OCI-LY1 (cell line): ENCODE results near the gene USP7.

Experiments
- H2AFZ ChIP-seq: fragments of 200-600 bp; sonication (generic), shearing (Covaris generic); 2 replicates; pipeline ENCODE4 v1.6.0; 2014; ENCODE audit warnings: antibody characterized with exemption, mild to moderate bottlenecking, low read length
- H3F3A ChIP-seq: fragments of 200-600 bp; sonication (generic), shearing (Covaris generic); 2 replicates; pipeline ENCODE4 v1.6.0; 2014; ENCODE audit warnings: mild to moderate bottlenecking, antibody characterized with exemption, low read length, moderate library complexity; ENCODE audit not compliant: insufficient read depth
- H3K27ac ChIP-seq: fragments of 200-600 bp; sonication (generic); 2 replicates; pipeline ENCODE4 v1.5.1; 2014; ENCODE audit warnings: low read length, mixed run types, mild to moderate bottlenecking, low read depth; ENCODE audit not compliant: poor library complexity, severe bottlenecking
- H3K27me3 ChIP-seq: fragments of 200-600 bp; sonication (generic); 2 replicates; pipeline ENCODE4 v1.6.0; 2014; ENCODE audit warnings: antibody characterized with exemption, mild to moderate bottlenecking, low read length, moderate library complexity; ENCODE audit not compliant: insufficient read depth
- H3K36me3 ChIP-seq: fragments of 200-600 bp; sonication (generic); 2 replicates; pipeline ENCODE4 v1.6.1; 2014; ENCODE audit warnings: mild to moderate bottlenecking, antibody characterized with exemption, low read length, moderate library complexity, mixed read lengths; ENCODE audit not compliant: insufficient read depth
- H3K4me1 ChIP-seq: fragments of 200-600 bp; sonication (generic); 2 replicates; pipeline ENCODE4 v1.5.1; 2014; ENCODE audit warnings: mild to moderate bottlenecking, low read length, moderate library complexity; ENCODE audit not compliant: insufficient read depth, severe bottlenecking
- H3K4me2 ChIP-seq: fragments of 200-600 bp; sonication (generic), shearing (Covaris generic); 2 replicates; pipeline ENCODE4 v1.6.1; 2014; ENCODE audit warnings: low read length
- H3K4me3 ChIP-seq: fragments of 200-600 bp; sonication (generic); 2 replicates; pipeline ENCODE4 v1.5.1; 2014; ENCODE audit warnings: low read length, low read depth, mild to moderate bottlenecking, mixed read lengths; ENCODE audit not compliant: poor library complexity, severe bottlenecking
- H3K79me2 ChIP-seq: fragments of 200-600 bp; shearing (Covaris generic); 2 replicates; pipeline ENCODE4 v1.6.1; 2016; ENCODE audit warnings: mixed run types, low read length, mixed read lengths; ENCODE audit not compliant: insufficient read depth
- H3K9ac ChIP-seq: fragments of 200-600 bp; sonication (generic), shearing (Covaris generic); 2 replicates; pipeline ENCODE4 v1.6.1; 2014; ENCODE audit warnings: mild to moderate bottlenecking, low read length, mixed read lengths
- H3K9me2 ChIP-seq: fragments of 200-600 bp; sonication (generic), shearing (Covaris generic); 2 replicates; pipeline ENCODE4 v1.6.1; 2014; ENCODE audit warnings: low read depth, mild to moderate bottlenecking, low read length, mixed read lengths
- H3K9me3 ChIP-seq: fragments of 200-600 bp; shearing (Covaris generic); 2 replicates; pipeline ENCODE4 v1.6.1; 2014; ENCODE audit warnings: low read length, mixed read lengths
- H4K20me1 ChIP-seq: fragments of 200-600 bp; sonication (generic), shearing (Covaris generic); 2 replicates; pipeline ENCODE4 v1.6.0; 2016; ENCODE audit warnings: mild to moderate bottlenecking, low read length; ENCODE audit not compliant: insufficient read depth
- EZH2 ChIP-seq: fragments of 200-600 bp; sonication (generic), shearing (Covaris generic); IDR thresholded peaks from 2 replicates; pipeline ENCODE4 v1.8.0; 2017; ENCODE audit warnings: borderline replicate concordance, mixed run types, mild to moderate bottlenecking, antibody characterized with exemption, low read length, moderate library complexity, mixed read lengths
- TF ChIP-seq, protein P1 (sequence below): fragments of 200-600 bp; sonication (generic), shearing (Covaris generic); IDR thresholded peaks from 2 replicates; pipeline ENCODE4 v1.5.1; 2017; ENCODE audit warnings: mild to moderate bottlenecking, antibody characterized with exemption, low read length, moderate library complexity, mixed read lengths

USP7 gene

DNA sequence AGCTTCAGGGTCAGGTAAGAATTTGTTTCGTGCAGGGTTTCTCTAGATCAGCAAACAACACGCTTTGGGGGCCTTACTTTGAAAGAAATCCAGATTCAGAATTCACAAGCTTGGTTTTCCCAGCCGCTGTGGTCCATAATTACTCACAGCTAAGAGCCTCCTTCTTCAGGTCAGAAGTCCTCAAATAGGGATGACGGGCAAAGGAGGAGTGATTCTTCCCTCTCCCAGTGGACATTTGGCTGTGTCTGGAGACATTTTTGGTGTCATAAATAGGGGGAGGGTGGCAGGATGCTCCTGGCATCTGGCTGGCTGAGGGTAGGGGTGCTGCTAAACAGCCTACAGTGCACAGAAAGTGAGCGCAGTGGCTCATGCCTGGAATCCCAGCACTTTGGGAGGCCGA is 48.6 kb upstream of the USP7 start:
- H3K4me1 ChIP-seq: peaks cover 5% of the 10 kb centered on the region
- H3K27ac ChIP-seq: no peak overlapping the region
- no peaks in the 10 kb centered on the region for H3K9me2 ChIP-seq
- H3K36me3 ChIP-seq: no peaks in the 10 kb centered on the region; the same call in 1 of the 2 replicates
- no peak for TF ChIP-seq EZH2
- TF ChIP-seq, protein P1, sequence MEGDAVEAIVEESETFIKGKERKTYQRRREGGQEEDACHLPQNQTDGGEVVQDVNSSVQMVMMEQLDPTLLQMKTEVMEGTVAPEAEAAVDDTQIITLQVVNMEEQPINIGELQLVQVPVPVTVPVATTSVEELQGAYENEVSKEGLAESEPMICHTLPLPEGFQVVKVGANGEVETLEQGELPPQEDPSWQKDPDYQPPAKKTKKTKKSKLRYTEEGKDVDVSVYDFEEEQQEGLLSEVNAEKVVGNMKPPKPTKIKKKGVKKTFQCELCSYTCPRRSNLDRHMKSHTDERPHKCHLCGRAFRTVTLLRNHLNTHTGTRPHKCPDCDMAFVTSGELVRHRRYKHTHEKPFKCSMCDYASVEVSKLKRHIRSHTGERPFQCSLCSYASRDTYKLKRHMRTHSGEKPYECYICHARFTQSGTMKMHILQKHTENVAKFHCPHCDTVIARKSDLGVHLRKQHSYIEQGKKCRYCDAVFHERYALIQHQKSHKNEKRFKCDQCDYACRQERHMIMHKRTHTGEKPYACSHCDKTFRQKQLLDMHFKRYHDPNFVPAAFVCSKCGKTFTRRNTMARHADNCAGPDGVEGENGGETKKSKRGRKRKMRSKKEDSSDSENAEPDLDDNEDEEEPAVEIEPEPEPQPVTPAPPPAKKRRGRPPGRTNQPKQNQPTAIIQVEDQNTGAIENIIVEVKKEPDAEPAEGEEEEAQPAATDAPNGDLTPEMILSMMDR: no peak
- H3K79me2 ChIP-seq: no peaks in the 10 kb centered on the region
- no peak overlapping the region for H3K9ac ChIP-seq
- H3K4me2 ChIP-seq: no peak overlapping the region
- no peaks in the 10 kb centered on the region for H3K27me3 ChIP-seq
- no peak overlapping the region for H2AFZ ChIP-seq
- H3K4me3 ChIP-seq: no peak overlapping the region
- H3F3A ChIP-seq: no peaks in the 10 kb centered on the region
- H3K9me3 ChIP-seq: peaks cover 7% of the 10 kb centered on the region
- H4K20me1 ChIP-seq: no peaks in the 10 kb centered on the region

DNA sequence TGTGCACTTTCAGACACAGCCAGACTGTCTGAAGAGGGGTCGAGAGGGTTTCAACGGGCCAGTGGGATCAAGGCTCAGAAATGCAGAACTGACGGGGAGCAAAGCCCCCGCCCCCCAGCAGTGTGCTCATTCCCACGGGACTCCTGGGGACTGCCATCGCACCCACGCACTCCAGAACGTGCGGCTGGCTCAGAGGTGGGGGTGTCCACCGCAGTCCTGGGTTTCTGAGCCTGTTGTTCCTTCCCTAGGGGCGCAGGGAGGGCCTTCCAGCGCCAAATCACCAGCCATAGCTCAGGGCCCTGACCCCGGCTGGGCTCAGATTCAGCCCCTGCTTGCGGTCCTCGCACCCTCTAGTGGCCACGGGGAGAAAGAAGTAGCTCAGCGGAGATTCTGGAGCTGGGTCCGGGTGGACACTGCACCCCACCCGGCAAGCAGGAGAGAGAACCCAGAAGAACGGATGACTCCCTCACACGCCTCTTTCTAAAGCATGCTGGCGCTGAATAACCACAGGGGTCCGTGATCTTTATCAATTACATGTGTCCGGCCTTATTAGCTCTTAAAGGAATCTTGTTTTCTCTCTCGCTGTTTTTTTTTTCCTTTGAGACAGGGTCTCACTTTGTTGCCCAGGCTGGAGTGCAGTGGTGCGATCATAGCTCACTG is 45.0 kb upstream of the USP7 start:
- no peak for TF ChIP-seq EZH2
- TF ChIP-seq, protein P1: peak; percentile 83
- H3K4me1 ChIP-seq: peaks cover 5% of the 10 kb centered on the region
- H3K9ac ChIP-seq: no peak overlapping the region
- no peaks in the 10 kb centered on the region for H3K9me2 ChIP-seq
- H4K20me1 ChIP-seq: no peaks in the 10 kb centered on the region
- no peaks in the 10 kb centered on the region for H3K36me3 ChIP-seq
- H2AFZ ChIP-seq: no peak overlapping the region
- no peak overlapping the region for H3K4me3 ChIP-seq
- H3K79me2 ChIP-seq: no peaks in the 10 kb centered on the region
- no peak overlapping the region for H3K27ac ChIP-seq
- H3F3A ChIP-seq: no peaks in the 10 kb centered on the region
- H3K27me3 ChIP-seq: no peaks in the 10 kb centered on the region
- H3K4me2 ChIP-seq: peak overlapping the region; percentile 46
- H3K9me3 ChIP-seq: no peaks in the 10 kb centered on the region

DNA sequence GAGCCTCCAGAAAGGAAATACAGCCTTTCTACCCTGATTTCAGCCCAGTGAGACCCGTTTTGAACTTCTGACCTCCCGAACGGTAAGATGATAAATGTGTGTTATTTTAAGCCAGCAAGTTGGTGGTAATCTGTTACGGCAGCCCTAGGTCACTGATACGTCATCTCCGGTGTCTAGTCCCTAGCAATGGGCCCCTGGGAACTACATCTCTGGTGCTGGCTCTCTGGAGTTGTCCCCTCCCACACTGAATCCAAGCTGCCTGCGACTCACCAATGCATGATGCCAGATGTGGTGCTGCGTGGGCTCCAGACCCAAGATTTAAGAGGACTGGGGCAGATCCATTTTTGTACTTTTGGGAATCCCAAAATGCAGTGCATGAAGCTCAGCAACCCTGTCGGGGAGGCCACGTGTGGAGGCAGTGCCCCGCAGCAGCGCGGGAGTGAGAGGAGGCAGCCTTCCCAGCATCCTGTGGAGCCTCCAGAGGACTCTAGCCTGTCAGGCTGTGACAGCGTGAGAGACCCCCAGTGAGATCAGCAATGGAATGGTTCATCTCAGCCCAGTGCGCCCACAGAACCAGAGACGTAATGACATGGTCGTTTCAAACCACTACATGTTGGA is 43.6 kb upstream of the USP7 start:
- no peak overlapping the region for H3K4me3 ChIP-seq
- no peaks in the 10 kb centered on the region for H3K27me3 ChIP-seq
- H3K4me1 ChIP-seq: peaks cover 5% of the 10 kb centered on the region
- no peaks in the 10 kb centered on the region for H3K9me2 ChIP-seq
- H3K79me2 ChIP-seq: no peaks in the 10 kb centered on the region
- H3K9me3 ChIP-seq: no peaks in the 10 kb centered on the region
- no peak overlapping the region for H3K27ac ChIP-seq
- no peak overlapping the region for H3K4me2 ChIP-seq
- H4K20me1 ChIP-seq: no peaks in the 10 kb centered on the region
- no peak overlapping the region for H2AFZ ChIP-seq
- TF ChIP-seq, protein P1: no peak
- no peak for TF ChIP-seq EZH2
- H3K9ac ChIP-seq: no peak overlapping the region
- no peaks in the 10 kb centered on the region for H3F3A ChIP-seq
- no peaks in the 10 kb centered on the region for H3K36me3 ChIP-seq
